Fibroblast of skin of left quadriceps (primary cell): Measurements from ENCODE around the gene FSHR.

Source experiments
- DNase-seq, 2 experiments: peaks; one replicate each; pipeline ENCODE4 v3.0.0-alpha.2; 2013; ENCODE audit warnings: low read depth in 2 of 2

Gene FSHR

GRCh38 chr2:48954311-48954710 lies 200.0 kb downstream of the FSHR start:
- DNase-seq = no peak

- DNase-seq = no peak
These were observed 201.7 kb downstream of the FSHR start for GRCh38 chr2:48952614-48953013.

DNA sequence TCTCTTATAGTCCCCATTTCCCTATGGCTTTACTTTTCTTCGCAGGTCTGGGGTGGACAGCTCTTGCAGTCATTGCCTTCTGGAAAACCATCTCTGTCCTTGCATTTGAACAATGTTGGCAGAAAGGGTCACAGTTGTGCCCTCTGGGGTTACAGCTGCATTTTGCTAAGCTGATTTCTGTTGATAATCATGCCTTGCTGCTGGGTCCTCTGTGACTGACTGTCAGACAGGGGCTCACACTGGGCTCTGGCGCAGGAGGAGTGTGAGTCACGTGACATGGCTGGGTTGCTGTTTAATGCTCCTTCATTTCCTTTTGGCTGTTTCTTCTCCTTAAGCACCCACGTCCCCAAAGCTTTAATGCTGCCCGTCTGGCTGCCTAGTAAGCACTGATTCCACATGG lies 202.2 kb downstream of the FSHR start:
- no peak for DNase-seq

GRCh38 chr2:48948400-48949125 lies 205.8 kb downstream of the FSHR start:
- DNase-seq = no peak

- peak; percentile 22 to 23 for DNase-seq
These were observed 207.8 kb downstream of the FSHR start for GRCh38 chr2:48946449-48947048.

DNA sequence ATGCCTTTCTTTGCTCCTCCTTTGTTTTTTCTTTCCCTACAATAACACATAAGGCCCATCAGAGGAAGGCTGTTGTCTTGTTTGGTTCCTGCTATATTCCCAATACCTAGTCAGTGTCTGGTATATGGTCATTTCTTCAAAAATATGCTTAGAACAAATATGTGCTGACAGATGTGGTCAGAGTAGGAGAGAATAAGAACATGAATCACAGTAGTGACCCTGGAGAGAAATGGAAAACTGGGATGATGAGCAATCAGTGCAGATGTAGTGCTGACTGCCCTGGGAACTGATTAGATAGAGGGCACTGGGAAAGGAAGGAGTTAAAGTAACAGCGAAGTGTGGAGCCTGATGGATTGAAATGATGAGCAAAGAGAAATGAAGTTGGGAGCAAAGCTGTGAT lies 209.4 kb downstream of the FSHR start:
- peak; percentile 16 to 20 for DNase-seq

- DNase-seq = no peak
These were observed 210.9 kb downstream of the FSHR start for GRCh38 chr2:48943436-48943835.

DNA sequence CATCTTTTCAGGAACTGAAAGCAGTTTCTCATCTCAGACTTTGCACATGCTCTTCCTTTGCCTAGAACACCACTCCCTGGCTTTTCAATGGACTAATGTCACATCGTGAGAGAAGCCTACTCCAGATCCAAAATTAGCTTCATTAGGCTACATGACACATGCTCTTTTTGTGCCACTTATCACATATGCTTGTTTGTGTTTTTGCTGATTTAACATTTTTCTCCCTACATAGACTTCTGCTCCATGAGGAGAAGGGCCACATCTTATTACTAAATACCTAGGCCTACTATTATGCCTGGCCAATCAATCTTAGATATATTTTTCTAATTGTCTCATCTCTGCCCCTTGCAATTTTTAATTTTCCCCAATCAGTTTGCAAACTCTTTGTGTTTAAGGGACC lies 212.4 kb downstream of the FSHR start:
- DNase-seq = no peak

- DNase-seq = no peak
These were observed 212.9 kb downstream of the FSHR start for GRCh38 chr2:48941456-48941855.

GRCh38 chr2:48940606-48941005 lies 213.7 kb downstream of the FSHR start:
- DNase-seq = peak; percentile 31 to 39

DNA sequence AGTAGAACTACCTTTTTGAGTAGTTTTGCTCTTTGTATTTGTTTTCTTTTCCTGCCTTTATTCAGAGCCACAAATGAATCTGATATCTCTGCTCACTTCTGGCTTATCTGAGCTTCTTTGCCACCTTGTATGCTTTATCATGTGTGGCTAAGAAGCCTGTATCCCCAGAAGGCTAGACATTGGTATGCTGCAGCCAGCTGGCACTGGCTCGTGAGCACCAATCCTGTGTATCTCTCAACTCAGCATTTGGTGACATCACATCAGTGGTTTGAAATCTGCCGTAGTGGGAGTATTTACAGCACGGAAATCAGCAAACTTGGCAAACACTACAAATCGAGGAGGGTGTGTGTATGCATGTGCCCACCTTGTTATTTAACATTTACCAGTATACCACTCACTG lies 215.1 kb downstream of the FSHR start:
- DNase-seq = no peak

- DNase-seq = no peak
These were observed 216.1 kb downstream of the FSHR start for GRCh38 chr2:48938231-48938630.

GRCh38 chr2:48934807-48935206 lies 219.5 kb downstream of the FSHR start:
- DNase-seq = no peak

- DNase-seq = no peak
These were observed 220.4 kb downstream of the FSHR start for GRCh38 chr2:48933828-48934497.

DNA sequence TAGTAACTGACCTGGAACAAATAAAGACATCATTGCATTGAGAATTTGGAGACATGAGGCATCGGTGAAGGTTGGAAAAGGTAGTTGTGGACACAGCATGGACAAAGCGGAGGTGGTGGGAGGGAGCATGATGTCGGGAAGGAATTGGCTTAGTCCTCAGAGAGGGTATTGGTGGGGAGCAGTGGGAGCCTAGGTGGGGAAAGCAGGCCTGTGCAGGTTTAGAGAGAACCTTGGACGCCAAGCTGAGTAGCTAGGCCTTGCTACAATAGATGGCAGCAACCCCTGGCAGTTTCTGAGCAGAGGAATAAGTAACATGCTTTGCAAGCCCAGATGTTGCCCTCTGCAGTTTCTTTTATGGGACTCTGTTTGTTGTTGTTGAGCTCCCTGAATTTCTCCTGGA lies 221.6 kb downstream of the FSHR start:
- DNase-seq = no peak

GRCh38 chr2:48929571-48930301 lies 224.6 kb downstream of the FSHR start:
- DNase-seq = no peak

DNA sequence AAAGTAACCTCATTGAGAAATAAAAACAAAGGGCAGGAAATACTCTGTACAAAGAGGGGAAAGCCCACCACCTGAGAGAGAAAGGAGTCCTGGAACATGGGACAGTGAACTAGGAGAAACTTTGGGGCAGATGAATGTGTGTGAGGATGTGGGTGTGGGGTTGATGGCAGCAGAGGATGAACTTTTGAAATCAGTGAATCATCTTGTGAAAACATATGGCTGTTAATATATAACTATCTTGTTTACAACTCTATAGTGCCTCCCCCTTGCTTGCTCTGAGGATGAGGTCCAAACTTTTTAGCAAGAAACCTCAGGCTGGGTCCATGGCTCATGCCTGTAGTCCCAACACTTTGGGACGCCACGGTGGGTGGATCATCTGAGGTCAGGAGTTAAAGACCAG lies 227.0 kb downstream of the FSHR start:
- DNase-seq = no peak

- no peak for DNase-seq
These were observed 238.4 kb downstream of the FSHR start for GRCh38 chr2:48915884-48916283.

GRCh38 chr2:48915227-48915626 lies 239.1 kb downstream of the FSHR start:
- no peak for DNase-seq

- DNase-seq = no peak
These were observed 239.7 kb downstream of the FSHR start for GRCh38 chr2:48914477-48915089.
